Fibroblast of skin of right quadriceps (primary cell): Measurements from ENCODE around the gene TIFAB.

Source experiments
- DNase-seq: peaks from one replicate; pipeline ENCODE4 v3.0.0-alpha.2; 2013

The TIFAB gene

GRCh38 chr5:135456238-135457099, 4.3 kb upstream of the TIFAB start:
- DNase-seq, result peak; percentile 56

- no peak for DNase-seq
These were observed 3.7 kb upstream of the TIFAB start for GRCh38 chr5:135455876-135456237.

- DNase-seq, result no peak
These were observed 2.8 kb upstream of the TIFAB start for GRCh38 chr5:135454946-135455345.

- DNase-seq, result no peak
These were observed 1.5 kb upstream of the TIFAB start for GRCh38 chr5:135453613-135454012.

- DNase-seq, result no peak
These were observed 400 bp downstream of the TIFAB start for GRCh38 chr5:135451581-135452320.

- DNase-seq, result no peak
These were observed 1.2 kb downstream of the TIFAB start for GRCh38 chr5:135450952-135451351.

- DNase-seq, result no peak
These were observed 1.8 kb downstream of the TIFAB start for GRCh38 chr5:135450336-135450735.

GRCh38 chr5:135449644-135450043, 2.5 kb downstream of the TIFAB start:
- no peak for DNase-seq

- DNase-seq, result peak; percentile 63
These were observed 3.2 kb downstream of the TIFAB start for GRCh38 chr5:135448791-135449507.

- no peak for DNase-seq
These were observed 3.9 kb downstream of the TIFAB start for GRCh38 chr5:135448071-135448739.

GRCh38 chr5:135447298-135447929, 4.7 kb downstream of the TIFAB start, which contains the start of gene DCANP1:
Gene DCANP1, minus strand, starts transcription at chr5:135447348. Its CDS starts 240 bp downstream, at chr5:135447108.
- no peak for DNase-seq

- DNase-seq, result no peak
These were observed 5.5 kb downstream of the TIFAB start for GRCh38 chr5:135446615-135447014.

GRCh38 chr5:135446206-135446605, 5.9 kb downstream of the TIFAB start:
- no peak for DNase-seq

- DNase-seq, result no peak
These were observed 6.7 kb downstream of the TIFAB start for GRCh38 chr5:135445306-135445985.

GRCh38 chr5:135444881-135445280, 7.3 kb downstream of the TIFAB start:
- no peak for DNase-seq

GRCh38 chr5:135444360-135444759, 7.8 kb downstream of the TIFAB start:
- DNase-seq, result no peak

GRCh38 chr5:135443161-135443960, 8.8 kb downstream of the TIFAB start:
- DNase-seq, result peak; percentile 27

GRCh38 chr5:135442431-135443160, 9.6 kb downstream of the TIFAB start:
- no peak for DNase-seq

GRCh38 chr5:135441919-135442318, 10.2 kb downstream of the TIFAB start:
- DNase-seq, result no peak

GRCh38 chr5:135441350-135441831, 10.8 kb downstream of the TIFAB start:
- no peak for DNase-seq
